Mesothelial cell of epicardium (in vitro differentiated cells): Measurements from ENCODE around the gene MOGAT2. TPM values are rescaled to one million over a fixed set of nuclear protein-coding genes. Genes with fewer than 3 reads are reported as not detected.

Experiments used
- DNase-seq, 2 experiments: peaks; one replicate each; pipeline ENCODE4 v3.0.0; 2021; ENCODE audit warnings: low spot score in 2 of 2; ENCODE audit not compliant: unreplicated experiment in 2 of 2
- H3K27ac Mint-ChIP-seq: 2 replicates; pipeline ENCODE4 v1.8.0; 2021; ENCODE audit warnings: mixed read lengths
- H3K27me3 Mint-ChIP-seq: 2 replicates; pipeline ENCODE4 v1.8.0; 2021; ENCODE audit warnings: low read depth, mixed read lengths
- H3K36me3 Mint-ChIP-seq: 2 replicates; pipeline ENCODE4 v1.8.0; 2021; ENCODE audit warnings: mixed read lengths
- H3K4me1 Mint-ChIP-seq: 2 replicates; pipeline ENCODE4 v1.8.0; 2021; ENCODE audit warnings: mixed read lengths
- H3K4me3 Mint-ChIP-seq: 2 replicates; pipeline ENCODE4 v1.8.0; 2021; ENCODE audit warnings: mild to moderate bottlenecking, moderate library complexity, mixed read lengths
- H3K9me3 Mint-ChIP-seq: 2 replicates; pipeline ENCODE4 v1.8.0; 2021; ENCODE audit warnings: mixed read lengths
- total RNA-seq: library from RNA; stranded (reverse); gene quantifications from 3 replicates; pipeline ENCODE4 v1.2.1, GENCODE V29; 2021
- TF ChIP-seq, protein P1 (sequence below): fragments of 200-600 bp; sonication (generic); IDR thresholded peaks from one replicate; pipeline ENCODE4 v1.5.0; 2021; ENCODE audit warnings: antibody characterized with exemption; ENCODE audit not compliant: unreplicated experiment

Gene MOGAT2
- total RNA-seq, 1 donor from 2014 or later, result not detected

DNA sequence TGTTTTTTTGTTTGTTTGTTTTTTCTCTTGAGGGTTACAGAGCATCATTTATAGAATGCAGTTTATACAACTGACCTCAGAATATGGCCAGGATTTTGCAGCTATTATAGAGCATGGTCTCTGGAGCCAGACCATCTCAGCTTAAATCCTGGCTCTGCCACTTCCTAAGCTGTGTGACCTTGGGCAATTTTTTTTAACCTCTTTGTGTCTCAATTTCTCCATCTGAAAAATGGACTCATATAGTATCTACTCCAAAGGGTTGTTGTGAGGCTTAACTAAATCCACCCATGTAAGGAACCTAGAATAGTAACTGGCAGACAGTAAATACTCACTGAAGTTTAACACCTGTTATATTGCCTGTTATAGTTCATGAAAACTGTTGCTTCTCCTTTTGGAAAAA is 42.6 kb downstream of the MOGAT2 start:
- Mint-ChIP-seq H3K9me3 (no peaks in the 10 kb centered on the region), H3K4me1 (no peaks in the 10 kb centered on the region), H3K36me3 (no peaks in the 10 kb centered on the region), H3K27ac (no peak overlapping the region), H3K4me3 (no peak overlapping the region), H3K27me3 (peaks cover 3% of the 10 kb centered on the region)
- no peak for DNase-seq
- TF ChIP-seq, protein P1, sequence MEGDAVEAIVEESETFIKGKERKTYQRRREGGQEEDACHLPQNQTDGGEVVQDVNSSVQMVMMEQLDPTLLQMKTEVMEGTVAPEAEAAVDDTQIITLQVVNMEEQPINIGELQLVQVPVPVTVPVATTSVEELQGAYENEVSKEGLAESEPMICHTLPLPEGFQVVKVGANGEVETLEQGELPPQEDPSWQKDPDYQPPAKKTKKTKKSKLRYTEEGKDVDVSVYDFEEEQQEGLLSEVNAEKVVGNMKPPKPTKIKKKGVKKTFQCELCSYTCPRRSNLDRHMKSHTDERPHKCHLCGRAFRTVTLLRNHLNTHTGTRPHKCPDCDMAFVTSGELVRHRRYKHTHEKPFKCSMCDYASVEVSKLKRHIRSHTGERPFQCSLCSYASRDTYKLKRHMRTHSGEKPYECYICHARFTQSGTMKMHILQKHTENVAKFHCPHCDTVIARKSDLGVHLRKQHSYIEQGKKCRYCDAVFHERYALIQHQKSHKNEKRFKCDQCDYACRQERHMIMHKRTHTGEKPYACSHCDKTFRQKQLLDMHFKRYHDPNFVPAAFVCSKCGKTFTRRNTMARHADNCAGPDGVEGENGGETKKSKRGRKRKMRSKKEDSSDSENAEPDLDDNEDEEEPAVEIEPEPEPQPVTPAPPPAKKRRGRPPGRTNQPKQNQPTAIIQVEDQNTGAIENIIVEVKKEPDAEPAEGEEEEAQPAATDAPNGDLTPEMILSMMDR, result no peak

- TF ChIP-seq, protein P1, result no peak
- H3K27ac Mint-ChIP-seq, result no peak overlapping the region
- no peaks in the 10 kb centered on the region for H3K9me3 Mint-ChIP-seq
- H3K4me3 Mint-ChIP-seq, result no peak overlapping the region
- DNase-seq, result no peak
- no peaks in the 10 kb centered on the region for H3K4me1 Mint-ChIP-seq
- H3K36me3 Mint-ChIP-seq, result no peaks in the 10 kb centered on the region
- H3K27me3 Mint-ChIP-seq, result peaks cover 1% of the 10 kb centered on the region
Measured at GRCh38 chr11:75760710-75761493, 43.3 kb downstream of the MOGAT2 start.

- Mint-ChIP-seq H3K36me3 (no peaks in the 10 kb centered on the region), H3K27me3 (peaks cover 7% of the 10 kb centered on the region), H3K27ac (no peak overlapping the region), H3K4me3 (no peak overlapping the region), H3K4me1 (peaks cover 1% of the 10 kb centered on the region), H3K9me3 (no peaks in the 10 kb centered on the region)
- TF ChIP-seq, protein P1, result no peak
- no peak for DNase-seq
Measured at GRCh38 chr11:75762158-75762557, 44.5 kb downstream of the MOGAT2 start.

- Mint-ChIP-seq H3K4me3 (no peak overlapping the region), H3K27ac (no peak overlapping the region), H3K27me3 (peaks cover 14% of the 10 kb centered on the region), H3K4me1 (peaks cover 4% of the 10 kb centered on the region), H3K36me3 (no peaks in the 10 kb centered on the region), H3K9me3 (no peaks in the 10 kb centered on the region)
- no peak for DNase-seq
- TF ChIP-seq, protein P1, result no peak
Measured at GRCh38 chr11:75762885-75763284, 45.2 kb downstream of the MOGAT2 start.

- Mint-ChIP-seq H3K4me1 (peaks cover 7% of the 10 kb centered on the region), H3K27ac (no peak overlapping the region), H3K9me3 (no peaks in the 10 kb centered on the region), H3K4me3 (no peak overlapping the region), H3K27me3 (peaks cover 18% of the 10 kb centered on the region), H3K36me3 (no peaks in the 10 kb centered on the region)
- no peak for DNase-seq
- TF ChIP-seq, protein P1, result no peak
Measured at GRCh38 chr11:75763846-75764245, 46.2 kb downstream of the MOGAT2 start.
